GM12891 (cell line): Measurements from ENCODE around the gene CCL16.

Experiments
- POLR2A ChIP-seq: IDR thresholded peaks from 2 replicates; pipeline ENCODE4 v1.6.1; 2011; ENCODE audit warnings: low read depth, low read length, control low read depth
- POLR2AphosphoS5 ChIP-seq: IDR thresholded peaks from 2 replicates; pipeline ENCODE4 v1.6.1; 2011; ENCODE audit warnings: low read depth, low read length, control low read depth
- TAF1 ChIP-seq: IDR thresholded peaks from 2 replicates; pipeline ENCODE4 v1.6.1; 2011; ENCODE audit warnings: low read depth, low read length, control low read depth

DNA sequence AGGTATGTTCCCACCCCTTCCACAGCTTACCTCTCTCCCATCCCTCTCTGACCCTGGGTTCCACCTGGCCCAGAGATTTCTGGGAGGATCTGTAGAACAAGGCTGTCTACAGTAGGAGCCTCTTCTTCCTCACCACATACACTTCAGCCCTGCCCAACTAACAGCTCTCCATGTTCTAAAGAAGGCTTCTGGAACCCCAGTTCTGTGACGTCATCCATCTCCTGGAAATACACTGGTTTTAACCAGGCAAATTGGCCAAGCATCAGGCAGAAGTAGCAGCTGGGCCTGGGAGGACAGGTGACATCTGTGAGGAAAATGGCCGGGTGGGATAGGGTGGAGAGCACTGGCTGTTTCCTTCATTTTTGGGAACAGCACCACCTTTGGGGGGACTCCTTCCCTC, 37.8 kb downstream of the CCL16 start, which contains the start of gene LYZL6:
- TF ChIP-seq POLR2AphosphoS5: no peak
- TF ChIP-seq POLR2A: no peak
- TF ChIP-seq TAF1: no peak
